HEK293T (cell line): ENCODE data around the gene NCOA7.

Experiments used
- CTCF ChIA-PET: fragments of 350-600 bp; formaldehyde crosslinking; extraction: SDS; loops from one replicate; lab custom pipeline; 2021; ENCODE audit warnings: antibody characterized with exemption, inconsistent platforms; lab: Yijun Ruan, JAX
- POLR2A ChIA-PET: fragments of 350-600 bp; formaldehyde crosslinking; extraction: SDS; loops from one replicate; lab custom pipeline; 2020; ENCODE audit warnings: antibody characterized with exemption, inconsistent platforms; lab: Yijun Ruan, JAX
- DNase-seq: peaks from one replicate; pipeline ENCODE4 v3.0.0; 2012; ENCODE audit warnings: mixed read lengths; ENCODE audit errors: extremely low spot score
- ARNT ChIP-seq: fragments of 450-650 bp; IDR thresholded peaks from 2 replicates; pipeline ENCODE4 v1.6.1; 2017; ENCODE audit warnings: mild to moderate bottlenecking
- BHLHE40 ChIP-seq: fragments of 450-650 bp; IDR thresholded peaks from 2 replicates; pipeline ENCODE4 v1.6.1; 2016; ENCODE audit warnings: mild to moderate bottlenecking, moderate library complexity, borderline replicate concordance
- CTBP1 ChIP-seq: fragments of 450-650 bp; IDR thresholded peaks from 2 replicates; pipeline ENCODE4 v1.6.1; 2016; ENCODE audit warnings: borderline replicate concordance
- ELF4 ChIP-seq: fragments of 450-650 bp; IDR thresholded peaks from 2 replicates; pipeline ENCODE4 v1.6.1; 2017; ENCODE audit warnings: antibody characterized with exemption
- FOXA1 ChIP-seq: fragments of 450-650 bp; IDR thresholded peaks from 2 replicates; pipeline ENCODE4 v1.6.1; 2016; ENCODE audit warnings: mild to moderate bottlenecking
- FOXK2 ChIP-seq: fragments of 450-650 bp; IDR thresholded peaks from 2 replicates; pipeline ENCODE4 v1.6.1; 2016; ENCODE audit warnings: mild to moderate bottlenecking
- FOXM1 ChIP-seq: fragments of 450-650 bp; IDR thresholded peaks from 2 replicates; pipeline ENCODE4 v1.6.1; 2017; ENCODE audit warnings: mild to moderate bottlenecking, borderline replicate concordance
- HDGF ChIP-seq: fragments of 450-650 bp; IDR thresholded peaks from 2 replicates; pipeline ENCODE4 v1.6.1; 2017; ENCODE audit warnings: antibody characterized with exemption, borderline replicate concordance
- L3MBTL2 ChIP-seq: fragments of 450-650 bp; conservative IDR thresholded peaks from 2 replicates; pipeline ENCODE4 v1.6.1; 2016; ENCODE audit warnings: mild to moderate bottlenecking
- LEF1 ChIP-seq: fragments of 450-650 bp; IDR thresholded peaks from 2 replicates; pipeline ENCODE4 v1.6.1; 2017; ENCODE audit warnings: mild to moderate bottlenecking, borderline replicate concordance
- NFRKB ChIP-seq: fragments of 450-650 bp; IDR thresholded peaks from 2 replicates; pipeline ENCODE4 v1.6.1; 2016; ENCODE audit warnings: mild to moderate bottlenecking, moderate library complexity
- PKNOX1 ChIP-seq: fragments of 450-650 bp; IDR thresholded peaks from 2 replicates; pipeline ENCODE4 v1.6.1; 2016
- SP1 ChIP-seq: fragments of 450-650 bp; IDR thresholded peaks from 2 replicates; pipeline ENCODE4 v1.6.1; 2017
- SUZ12 ChIP-seq: fragments of 450-650 bp; IDR thresholded peaks from 2 replicates; pipeline ENCODE4 v1.6.1; 2016; ENCODE audit warnings: mild to moderate bottlenecking
- TARDBP ChIP-seq: fragments of 450-650 bp; IDR thresholded peaks from 2 replicates; pipeline ENCODE4 v1.6.1; 2016
- ZNF384 ChIP-seq: fragments of 450-650 bp; IDR thresholded peaks from 2 replicates; pipeline ENCODE4 v1.6.1; 2016

NCOA7 gene

GRCh38 chr6:125863023-125863422 is 72.3 kb downstream of the NCOA7 start:
- ChIA-PET CTCF (interaction anchor here (1.0 to 1.2 kb wide), 2 partner anchors 43 to 93 kb away, joined by 3 read pairs; partner anchors contain the start of gene HINT3), POLR2A (interaction anchor here (1.7 to 2.7 kb wide), 2 partner anchors 94 to 124 kb away, joined by 8 to 9 read pairs; partner anchors contain the start of genes HINT3 and TRMT11)
- TF ChIP-seq FOXA1 (no peak), SUZ12 (no peak), ARNT (no peak), SP1 (no peak), CTBP1 (no peak)
- DNase-seq, result no peak

GRCh38 chr6:125865015-125865414 is 74.3 kb downstream of the NCOA7 start:
- POLR2A ChIA-PET, result no interaction called here
- no peak for DNase-seq
- CTCF ChIA-PET, result interaction anchor here (0.8 to 1.5 kb wide), 2 partner anchors 12 to 91 kb away, joined by 3 read pairs; no protein-coding TSS in a partner anchor
- TF ChIP-seq TARDBP, result no peak
- no peak for TF ChIP-seq ELF4
- no peak for TF ChIP-seq L3MBTL2
- no peak for TF ChIP-seq SP1
- TF ChIP-seq FOXA1, result no peak
- TF ChIP-seq CTBP1, result no peak
- no peak for TF ChIP-seq HDGF
- no peak for TF ChIP-seq ARNT
- no peak for TF ChIP-seq NFRKB
- no peak for TF ChIP-seq LEF1
- no peak for TF ChIP-seq FOXK2
- no peak for TF ChIP-seq PKNOX1
- TF ChIP-seq ZNF384, result no peak
- no peak for TF ChIP-seq SUZ12
- no peak for TF ChIP-seq BHLHE40
- TF ChIP-seq FOXM1, result no peak

- no peak for DNase-seq
- no peak for TF ChIP-seq HDGF
- TF ChIP-seq ZNF384, result no peak
- TF ChIP-seq NFRKB, result no peak
- TF ChIP-seq FOXM1, result no peak
- no peak for TF ChIP-seq L3MBTL2
- TF ChIP-seq PKNOX1, result no peak
- no peak for TF ChIP-seq FOXK2
- no peak for TF ChIP-seq LEF1
- no peak for TF ChIP-seq TARDBP
- no peak for TF ChIP-seq SP1
- TF ChIP-seq ARNT, result no peak
- no peak for TF ChIP-seq CTBP1
- ChIA-PET POLR2A (no interaction called here), CTCF (interaction anchor here (1.5 kb wide), 1 partner anchor 90 kb away, joined by 3 read pairs; no protein-coding TSS in a partner anchor)
These were observed 75.7 kb downstream of the NCOA7 start for GRCh38 chr6:125866433-125866832.

GRCh38 chr6:125867483-125867942 is 76.8 kb downstream of the NCOA7 start:
- no peak for DNase-seq
- TF ChIP-seq TARDBP, result no peak
- no peak for TF ChIP-seq CTBP1
- no peak for TF ChIP-seq LEF1
- no peak for TF ChIP-seq ZNF384
- TF ChIP-seq BHLHE40, result no peak
- TF ChIP-seq PKNOX1, result no peak
- no peak for TF ChIP-seq SP1
- TF ChIP-seq FOXM1, result no peak
- no peak for TF ChIP-seq HDGF
- ChIA-PET POLR2A (no interaction called here), CTCF (interaction anchor here (0.5 to 0.9 kb wide), 2 partner anchors 39 to 104 kb away, joined by 4 to 5 read pairs; no protein-coding TSS in a partner anchor)

- no peak for DNase-seq
- no peak for TF ChIP-seq NFRKB
- no peak for TF ChIP-seq PKNOX1
- TF ChIP-seq ELF4, result no peak
- no peak for TF ChIP-seq FOXK2
- no peak for TF ChIP-seq SP1
- TF ChIP-seq ARNT, result no peak
- no peak for TF ChIP-seq SUZ12
- TF ChIP-seq BHLHE40, result no peak
- TF ChIP-seq FOXA1, result no peak
- no peak for TF ChIP-seq ZNF384
- no peak for TF ChIP-seq HDGF
- POLR2A ChIA-PET, result no interaction called here
- CTCF ChIA-PET, result interaction anchor here (0.5 to 0.9 kb wide), 2 partner anchors 38 to 103 kb away, joined by 4 to 5 read pairs; no protein-coding TSS in a partner anchor
These were observed 77.5 kb downstream of the NCOA7 start for GRCh38 chr6:125868252-125868651.
